ENCODE results near the gene OR8B12.

OR8B12 gene

GRCh38 chr11:124551987-124552386, 8.5 kb upstream of the OR8B12 start:
- TF ChIP-seq CTCF (IDR thresholded peaks at IDR 0.05), result no peak
- no peak for TF ChIP-seq ZFX (IDR thresholded peaks at IDR 0.05; ENCODE audit: borderline replicate concordance)
- H3K27ac ChIP-seq, result no peak overlapping the region

GRCh38 chr11:124551189-124551588, 7.7 kb upstream of the OR8B12 start:
- TF ChIP-seq CTCF (IDR thresholded peaks at IDR 0.05) (no peak), ZFX (IDR thresholded peaks at IDR 0.05; ENCODE audit: borderline replicate concordance) (no peak)
- no peak overlapping the region for H3K27ac ChIP-seq

GRCh38 chr11:124543145-124543544, 309 bp downstream of the OR8B12 start:
- TF ChIP-seq CTCF (IDR thresholded peaks at IDR 0.05) (no peak), ZFX (IDR thresholded peaks at IDR 0.05; ENCODE audit: borderline replicate concordance) (no peak)
- no peak overlapping the region for H3K27ac ChIP-seq

- H3K27ac ChIP-seq, result no peak overlapping the region
- TF ChIP-seq CTCF (IDR thresholded peaks at IDR 0.05) (no peak), ZFX (IDR thresholded peaks at IDR 0.05; ENCODE audit: borderline replicate concordance) (no peak)
Observed at GRCh38 chr11:124541204-124541603, 2.2 kb downstream of the OR8B12 start.

GRCh38 chr11:124538019-124538418, 5.4 kb downstream of the OR8B12 start:
- no peak for TF ChIP-seq ZFX (IDR thresholded peaks at IDR 0.05; ENCODE audit: borderline replicate concordance)
- TF ChIP-seq CTCF (IDR thresholded peaks at IDR 0.05), result no peak

GRCh38 chr11:124536520-124536919, 6.9 kb downstream of the OR8B12 start:
- no peak overlapping the region for H3K27ac ChIP-seq
- TF ChIP-seq CTCF (IDR thresholded peaks at IDR 0.05) (no peak), ZFX (IDR thresholded peaks at IDR 0.05; ENCODE audit: borderline replicate concordance) (no peak)

More at GRCh38 chr11:124538019-124538418, 5.4 kb downstream of the OR8B12 start:
- no peak overlapping the region for H3K27ac ChIP-seq

GRCh38 chr11:124535552-124536232, 7.8 kb downstream of the OR8B12 start:
- H3K27ac ChIP-seq, result no peak overlapping the region
- TF ChIP-seq ZFX (IDR thresholded peaks at IDR 0.05; ENCODE audit: borderline replicate concordance) (no peak), CTCF (IDR thresholded peaks at IDR 0.05) (no peak)

Data from 22Rv1 (cell line).